Kidney (tissue), 14 donors: ENCODE results near the gene KPNA3. TPM values are rescaled to one million over a fixed set of nuclear protein-coding genes. Genes with fewer than 3 reads are reported as not detected.

Experiments
- DNase-seq, 5 donors: peaks; one replicate each; pipeline ENCODE4 v3.0.0-alpha.2; 2013 to 2020
- FAIRE-seq: peaks from 2 replicates; lab custom pipeline; 2012; peaks lifted over from hg19 to GRCh38; lab: Jason Lieb, UNC
- H3K27ac ChIP-seq, 2 donors: one replicate each; pipeline ENCODE4 v1.7.0; 2013; ENCODE audit warnings: low read depth in 2 of 2, low read length in 2 of 2, inconsistent platforms in 1 of 2
- H3K27me3 ChIP-seq: one replicate; pipeline ENCODE4 v1.7.1; 2013; ENCODE audit warnings: low read length, inconsistent platforms; ENCODE audit not compliant: control insufficient read depth, insufficient read depth
- H3K36me3 ChIP-seq, 3 donors: one replicate each; pipeline versions ENCODE4 v1.7.0 to v1.7.1; 2013; ENCODE audit warnings: low read length in 3 of 3, control low read depth in 1 of 3, inconsistent platforms in 1 of 3; ENCODE audit not compliant: insufficient read depth in 3 of 3, control insufficient read depth in 2 of 3
- H3K4me1 ChIP-seq, 3 donors: one replicate each; pipeline versions ENCODE4 v1.7.0 to v1.7.1; 2013; ENCODE audit warnings: low read length in 3 of 3, inconsistent platforms in 1 of 3, low read depth in 1 of 3; ENCODE audit not compliant: control insufficient read depth in 2 of 3, insufficient read depth in 2 of 3
- H3K4me3 ChIP-seq, 3 donors: one replicate each; pipeline versions ENCODE4 v1.7.0 to v1.8.1; 2013; ENCODE audit warnings: low read length in 3 of 3, control low read depth in 1 of 3, inconsistent platforms in 1 of 3
- H3K9ac ChIP-seq, 3 donors: one replicate each; pipeline versions ENCODE4 v1.7.0 to v1.7.1; 2013; ENCODE audit warnings: low read length in 3 of 3, control low read depth in 1 of 3, inconsistent platforms in 1 of 3
- H3K9me3 ChIP-seq, 3 donors: one replicate each; pipeline versions ENCODE4 v1.7.0 to v1.7.1; 2013; ENCODE audit warnings: low read length in 3 of 3, control low read depth in 1 of 3, inconsistent platforms in 1 of 3; ENCODE audit not compliant: control insufficient read depth in 2 of 3, insufficient read depth in 1 of 3
- intact Hi-C: fragments of 100-400 bp; cut with DNase I; formaldehyde crosslinking; loops from one replicate; pipeline ENCODE4 v1.11.1; 2022
- polyA plus RNA-seq: library from polyadenylated mRNA; stranded (reverse); fragments of 350-450 nt; fragmentation: Illumina TruSeq; extraction: RNeasy Lipid Tissue Mini Kit (QIAGEN cat#74804); gene quantifications from one replicate; pipeline ENCODE4 v1.2.3, GENCODE V29; 2014; ENCODE audit warnings: low read depth, low replicate concordance; ENCODE audit not compliant: insufficient read depth
- total RNA-seq: library from RNA; stranded (reverse); fragmentation: NEBNext Ultra II Directional; extraction: Animal tissue kit (Norgen Biotek cat#: 25700); gene quantifications from one replicate; pipeline ENCODE4 v1.2.1, GENCODE V29; 2021
- TF ChIP-seq, protein P1 (sequence below): IDR thresholded peaks from 3 replicates; pipeline ENCODE4 v1.5.1; 2012; ENCODE audit warnings: mild to moderate bottlenecking, moderate library complexity, borderline replicate concordance; ENCODE audit not compliant: insufficient read depth; ENCODE audit errors: extremely low read depth
- donor health status: control.
- donor health status: control.
- donor health status: control.
- donor health status: control.
- donor health status: control.
- donor health status: DM: yes; HTN: yes; CAD: no.
- donor health status: Normal renal cell carcinoma (clear cell type).

Gene KPNA3
- total and polyA plus RNA-seq, 2 donors from 2014 or later = 9.4 to 22.3 TPM

DNA sequence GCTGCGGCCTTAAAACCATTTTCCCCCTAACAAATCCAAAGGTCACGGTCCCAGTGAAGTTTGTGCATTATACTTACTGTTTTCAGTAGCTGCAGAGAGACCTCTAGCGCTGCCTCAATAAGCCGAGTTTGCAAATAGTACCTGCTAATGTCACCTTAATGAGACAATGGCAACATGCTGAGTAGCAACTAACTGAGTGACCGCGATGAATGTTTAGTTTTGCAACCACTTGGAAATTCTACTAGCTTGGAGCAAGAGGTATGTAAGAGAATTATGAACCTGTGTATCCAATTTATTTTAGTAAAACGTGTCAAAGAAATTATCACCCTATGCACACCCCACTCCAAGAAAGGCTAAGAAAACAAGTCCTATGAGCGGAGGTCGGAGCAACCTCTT is 1.2 kb downstream of the KPNA3 start:
- H3K27me3 ChIP-seq = no peaks in the 10 kb centered on the region
- DNase-seq (peak in 3 of 5 donors; percentile 33 to 72 (median 68)), FAIRE-seq (no peak)
- TF ChIP-seq, protein P1, sequence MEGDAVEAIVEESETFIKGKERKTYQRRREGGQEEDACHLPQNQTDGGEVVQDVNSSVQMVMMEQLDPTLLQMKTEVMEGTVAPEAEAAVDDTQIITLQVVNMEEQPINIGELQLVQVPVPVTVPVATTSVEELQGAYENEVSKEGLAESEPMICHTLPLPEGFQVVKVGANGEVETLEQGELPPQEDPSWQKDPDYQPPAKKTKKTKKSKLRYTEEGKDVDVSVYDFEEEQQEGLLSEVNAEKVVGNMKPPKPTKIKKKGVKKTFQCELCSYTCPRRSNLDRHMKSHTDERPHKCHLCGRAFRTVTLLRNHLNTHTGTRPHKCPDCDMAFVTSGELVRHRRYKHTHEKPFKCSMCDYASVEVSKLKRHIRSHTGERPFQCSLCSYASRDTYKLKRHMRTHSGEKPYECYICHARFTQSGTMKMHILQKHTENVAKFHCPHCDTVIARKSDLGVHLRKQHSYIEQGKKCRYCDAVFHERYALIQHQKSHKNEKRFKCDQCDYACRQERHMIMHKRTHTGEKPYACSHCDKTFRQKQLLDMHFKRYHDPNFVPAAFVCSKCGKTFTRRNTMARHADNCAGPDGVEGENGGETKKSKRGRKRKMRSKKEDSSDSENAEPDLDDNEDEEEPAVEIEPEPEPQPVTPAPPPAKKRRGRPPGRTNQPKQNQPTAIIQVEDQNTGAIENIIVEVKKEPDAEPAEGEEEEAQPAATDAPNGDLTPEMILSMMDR = peak; percentile 28
- H3K36me3 ChIP-seq = no peaks in the 10 kb centered on the region
- intact Hi-C loops = no loop called here
- H3K4me3 ChIP-seq = peak overlapping the region; percentile 82 to 95 (median 89)
- H3K9ac ChIP-seq = peak overlapping the region; percentile 3 to 91 (median 87)
- H3K4me1 ChIP-seq = peaks cover 0 to 9% (median 7%) of the 10 kb centered on the region in 3 donors
- peak overlapping the region; percentile 82 to 89 for H3K27ac ChIP-seq
- no peaks in the 10 kb centered on the region for H3K9me3 ChIP-seq

DNA sequence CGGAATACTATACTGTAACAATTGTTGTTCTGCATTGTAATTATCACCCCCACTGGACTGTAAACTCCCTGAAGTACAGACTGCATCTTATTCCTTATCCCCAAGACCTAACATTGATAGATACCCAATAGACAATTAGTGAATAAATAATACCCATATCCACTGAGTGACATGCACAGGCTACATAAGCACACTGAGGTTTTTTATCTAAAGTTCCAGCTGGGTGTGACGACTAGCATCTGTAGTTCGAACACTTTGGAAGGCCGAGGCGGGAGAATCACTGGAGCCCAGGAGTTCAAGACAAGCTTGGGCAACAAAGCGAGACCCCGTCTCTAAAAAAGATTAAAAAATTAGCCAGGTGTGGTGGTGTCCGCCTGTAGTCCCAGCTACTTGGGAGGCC is 2.5 kb downstream of the KPNA3 start:
- Histone ChIP-seq H3K36me3 (no peaks in the 10 kb centered on the region), H3K4me1 (peaks cover 0 to 9% (median 7%) of the 10 kb centered on the region in 3 donors), H3K9me3 (no peaks in the 10 kb centered on the region), H3K27ac (no peak overlapping the region), H3K4me3 (no peak overlapping the region), H3K9ac (no peak overlapping the region), H3K27me3 (no peaks in the 10 kb centered on the region)
- no peak for FAIRE-seq
- DNase-seq = no peak
- intact Hi-C loops = no loop called here
- TF ChIP-seq, protein P1 = no peak

DNA sequence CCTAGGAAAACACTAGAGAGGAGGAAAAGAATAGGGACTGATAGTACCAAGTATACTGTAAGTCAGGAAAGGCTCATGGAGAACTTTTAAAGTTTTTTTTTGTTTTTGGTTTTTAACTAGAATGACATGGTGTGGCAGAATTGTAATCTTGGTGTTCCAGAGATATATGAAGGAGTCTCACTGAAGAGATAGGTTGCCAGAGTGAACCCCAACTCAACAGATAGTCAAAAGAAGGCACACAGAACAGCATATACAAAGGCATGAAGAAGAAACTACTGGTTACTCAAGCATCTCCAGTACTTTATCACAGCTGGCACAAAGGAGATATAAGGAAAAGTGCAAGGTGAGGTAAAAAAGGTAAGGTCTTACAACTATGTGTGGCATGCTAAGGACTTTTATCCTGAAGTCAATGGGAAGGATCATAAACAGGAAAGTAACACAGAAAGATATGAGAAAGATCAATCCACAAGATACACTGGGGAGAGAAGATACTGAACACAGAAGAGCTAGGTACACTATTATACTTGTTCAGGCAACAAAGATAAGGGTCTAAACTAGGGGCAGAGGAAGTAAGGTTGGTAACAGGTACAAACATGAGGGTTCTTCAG is 6.0 kb downstream of the KPNA3 start:
- H3K9ac ChIP-seq = no peak overlapping the region
- peaks cover 0 to 9% (median 9%) of the 10 kb centered on the region in 3 donors for H3K4me1 ChIP-seq
- FAIRE-seq (no peak), DNase-seq (no peak)
- TF ChIP-seq, protein P1 = no peak
- no peaks in the 10 kb centered on the region for H3K36me3 ChIP-seq
- intact Hi-C loops = no loop called here
- H3K27ac ChIP-seq = no peak overlapping the region
- H3K4me3 ChIP-seq = no peak overlapping the region
- no peaks in the 10 kb centered on the region for H3K9me3 ChIP-seq
- H3K27me3 ChIP-seq = no peaks in the 10 kb centered on the region
